T-helper 1 cell treated with Interleukin-12 subunit alpha and Interleukin-12 subunit beta and Interleukin-4 antibody, amounts not matched to agents 30 μg/mL and 1 μg/mL, for 36 hours (primary cell): Measurements from ENCODE around the gene PPP1R17.

Source experiments
- H3K27ac Mint-ChIP-seq: one replicate; pipeline ENCODE4 v1.8.0; 2021; ENCODE audit warnings: mild to moderate bottlenecking, mixed read lengths
- H3K27me3 Mint-ChIP-seq: one replicate; pipeline ENCODE4 v1.8.0; 2021; ENCODE audit warnings: low read depth, mixed read lengths
- H3K36me3 Mint-ChIP-seq: one replicate; pipeline ENCODE4 v1.8.0; 2021; ENCODE audit warnings: low read depth, mixed read lengths
- H3K4me1 Mint-ChIP-seq: one replicate; pipeline ENCODE4 v1.8.0; 2021; ENCODE audit warnings: low read depth, mixed read lengths
- H3K4me3 Mint-ChIP-seq: one replicate; pipeline ENCODE4 v1.8.0; 2021; ENCODE audit warnings: mild to moderate bottlenecking, moderate library complexity, mixed read lengths
- H3K9me3 Mint-ChIP-seq: one replicate; pipeline ENCODE4 v1.8.0; 2021; ENCODE audit warnings: mixed read lengths

PPP1R17 gene

DNA sequence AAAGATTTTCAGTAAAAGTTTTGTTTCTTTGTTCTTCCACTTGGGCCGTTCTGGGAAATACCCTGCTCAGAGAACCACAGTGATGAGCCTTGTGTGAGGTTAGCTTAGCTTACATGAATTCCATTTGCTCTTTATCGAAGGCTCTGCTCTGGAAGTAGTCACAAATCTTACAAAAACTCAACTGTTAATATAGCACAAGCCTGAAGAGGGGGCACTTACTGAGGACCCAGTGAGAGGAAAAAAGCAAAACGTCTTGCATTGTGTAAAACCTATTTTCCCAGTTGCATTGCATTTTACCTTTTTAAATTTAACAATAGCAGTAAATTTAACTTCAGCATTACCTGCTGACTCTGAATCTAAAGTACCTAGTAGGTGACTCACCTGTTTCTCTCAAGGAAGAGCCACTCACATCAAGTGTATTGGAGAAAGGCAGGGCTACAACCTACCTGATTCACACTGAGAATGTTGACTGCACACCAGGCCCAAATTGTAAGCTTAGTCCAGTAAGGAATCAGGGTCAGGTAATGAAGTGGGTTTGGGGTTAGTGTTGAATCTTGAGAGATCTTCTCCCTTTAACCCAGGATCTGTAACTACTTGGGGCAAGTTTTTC lies 42.3 kb downstream of the PPP1R17 start:
- Mint-ChIP-seq H3K4me1 (no peaks in the 10 kb centered on the region), H3K27me3 (no peaks in the 10 kb centered on the region)

GRCh38 chr7:31734456-31734855 lies 47.4 kb downstream of the PPP1R17 start:
- H3K36me3 Mint-ChIP-seq, result no peaks in the 10 kb centered on the region
- H3K4me3 Mint-ChIP-seq, result no peak overlapping the region

More for the DNA sequence above, 42.3 kb downstream of the PPP1R17 start:
- no peak overlapping the region for H3K27ac Mint-ChIP-seq
- H3K4me3 Mint-ChIP-seq, result no peak overlapping the region
- H3K36me3 Mint-ChIP-seq, result no peaks in the 10 kb centered on the region
- no peaks in the 10 kb centered on the region for H3K9me3 Mint-ChIP-seq

DNA sequence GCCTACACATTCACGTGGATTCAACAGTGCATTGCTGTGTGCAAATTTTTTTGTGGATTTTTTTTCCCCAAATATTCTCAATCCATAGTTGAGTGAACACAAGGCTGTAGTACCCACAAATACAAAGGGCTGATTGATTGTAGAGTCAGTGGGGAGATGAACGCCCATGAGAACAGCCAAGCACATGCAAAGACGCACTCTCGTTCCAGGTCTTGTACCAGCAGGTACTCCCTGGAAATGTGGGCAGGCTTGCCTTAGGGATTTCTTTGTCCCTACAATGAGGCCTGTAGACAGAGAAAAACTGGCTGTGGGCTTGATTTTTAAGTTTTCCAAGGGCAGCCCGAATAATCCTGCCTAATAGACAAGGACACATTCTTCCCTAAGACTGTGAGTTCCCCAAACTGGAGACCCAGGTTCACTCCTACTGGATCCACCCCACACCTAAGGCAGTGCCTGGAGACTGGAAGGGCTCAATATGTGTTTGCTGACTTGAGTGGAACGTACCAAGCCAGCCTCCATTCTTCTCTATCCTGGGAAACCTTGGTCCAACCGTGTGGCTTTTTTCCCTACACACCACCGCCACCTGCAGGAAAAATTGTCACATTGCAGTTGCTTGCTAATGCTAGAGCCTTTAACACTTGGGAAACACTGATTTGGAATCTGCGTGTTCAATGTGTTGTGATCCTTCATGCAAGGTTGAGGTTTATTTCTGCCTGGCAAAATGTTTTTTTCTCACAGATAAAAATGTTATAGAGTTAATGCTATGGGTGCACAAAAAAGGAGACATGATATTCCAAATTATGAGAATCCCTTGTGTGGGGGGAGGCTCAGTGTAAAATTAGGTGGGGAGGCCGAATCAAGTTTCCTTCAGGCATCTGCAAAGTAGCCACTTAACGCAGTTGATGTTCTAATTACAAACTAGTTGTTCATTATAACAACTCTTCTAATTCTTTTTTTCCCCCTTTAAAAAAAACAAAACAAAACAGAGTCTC lies 49.3 kb downstream of the PPP1R17 start:
- no peaks in the 10 kb centered on the region for H3K9me3 Mint-ChIP-seq
- no peaks in the 10 kb centered on the region for H3K4me1 Mint-ChIP-seq
- no peaks in the 10 kb centered on the region for H3K27me3 Mint-ChIP-seq
- H3K4me3 Mint-ChIP-seq, result no peak overlapping the region
- H3K27ac Mint-ChIP-seq, result no peak overlapping the region
- no peaks in the 10 kb centered on the region for H3K36me3 Mint-ChIP-seq

More at GRCh38 chr7:31734456-31734855, 47.4 kb downstream of the PPP1R17 start:
- no peaks in the 10 kb centered on the region for H3K27me3 Mint-ChIP-seq
- H3K9me3 Mint-ChIP-seq, result no peaks in the 10 kb centered on the region
- H3K4me1 Mint-ChIP-seq, result no peaks in the 10 kb centered on the region
- H3K27ac Mint-ChIP-seq, result no peak overlapping the region

DNA sequence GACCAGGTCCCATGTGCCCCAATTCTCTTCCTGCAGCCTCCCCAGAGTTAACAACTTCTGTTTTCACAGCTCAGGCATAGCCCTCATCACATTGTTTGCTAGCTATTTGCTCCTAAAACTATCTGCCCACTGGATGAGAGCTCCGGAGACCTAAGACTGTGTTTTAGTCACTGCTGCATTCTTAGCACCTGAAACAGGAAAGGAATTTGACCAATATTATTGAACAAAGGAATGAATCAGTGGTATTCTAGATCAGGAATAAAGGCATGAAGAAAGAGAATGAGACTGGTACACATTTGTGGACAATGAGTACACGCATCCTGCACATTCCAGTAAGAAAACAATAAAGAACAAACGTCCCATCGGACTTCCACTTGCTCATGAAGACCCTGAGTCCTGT lies 54.8 kb downstream of the PPP1R17 start:
- Mint-ChIP-seq H3K4me1 (peaks cover 3% of the 10 kb centered on the region), H3K9me3 (no peaks in the 10 kb centered on the region), H3K27me3 (peaks cover 4% of the 10 kb centered on the region), H3K4me3 (no peak overlapping the region), H3K36me3 (no peaks in the 10 kb centered on the region), H3K27ac (no peak overlapping the region)

- Mint-ChIP-seq H3K4me1 (peaks cover 3% of the 10 kb centered on the region), H3K4me3 (no peak overlapping the region), H3K9me3 (no peaks in the 10 kb centered on the region), H3K27me3 (peaks cover 4% of the 10 kb centered on the region), H3K36me3 (no peaks in the 10 kb centered on the region), H3K27ac (no peak overlapping the region)
These were observed 57.4 kb downstream of the PPP1R17 start for GRCh38 chr7:31744294-31744874.

GRCh38 chr7:31747553-31747952 lies 60.5 kb downstream of the PPP1R17 start:
- Mint-ChIP-seq H3K36me3 (no peaks in the 10 kb centered on the region), H3K27me3 (peaks cover 4% of the 10 kb centered on the region), H3K4me1 (peaks cover 3% of the 10 kb centered on the region), H3K9me3 (no peaks in the 10 kb centered on the region), H3K27ac (no peak overlapping the region), H3K4me3 (no peak overlapping the region)

GRCh38 chr7:31748084-31748483 lies 61.1 kb downstream of the PPP1R17 start:
- H3K4me1 Mint-ChIP-seq, result peaks cover 3% of the 10 kb centered on the region
- H3K27ac Mint-ChIP-seq, result no peak overlapping the region
- peaks cover 4% of the 10 kb centered on the region for H3K27me3 Mint-ChIP-seq
- H3K36me3 Mint-ChIP-seq, result no peaks in the 10 kb centered on the region
- no peaks in the 10 kb centered on the region for H3K9me3 Mint-ChIP-seq
- no peak overlapping the region for H3K4me3 Mint-ChIP-seq

DNA sequence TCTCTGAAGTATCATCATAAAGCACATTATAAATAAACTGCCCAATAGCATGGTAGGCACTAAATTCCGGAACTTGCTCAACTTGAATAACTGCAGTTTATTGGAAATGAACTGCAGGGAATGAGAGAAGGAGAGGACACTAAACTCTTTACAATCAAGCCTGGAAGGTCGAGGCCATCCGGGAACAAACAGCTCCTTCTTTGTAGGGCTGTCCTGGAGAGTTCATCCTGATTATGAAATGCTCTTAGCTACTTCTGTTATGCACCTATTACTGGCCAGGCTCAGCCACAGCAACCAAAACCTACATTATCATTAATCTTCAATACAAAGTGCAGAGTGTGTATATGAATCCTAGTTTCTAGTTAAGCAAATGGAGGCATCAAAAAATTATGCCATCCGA lies 64.7 kb downstream of the PPP1R17 start:
- H3K4me1 Mint-ChIP-seq, result no peaks in the 10 kb centered on the region
- H3K27me3 Mint-ChIP-seq, result no peaks in the 10 kb centered on the region
- no peaks in the 10 kb centered on the region for H3K36me3 Mint-ChIP-seq
- H3K4me3 Mint-ChIP-seq, result no peak overlapping the region
- no peaks in the 10 kb centered on the region for H3K9me3 Mint-ChIP-seq
- H3K27ac Mint-ChIP-seq, result no peak overlapping the region
